ENCODE results near the gene OR13J1.
"Not testable (repeated sequence)": the region's sequence is repeated elsewhere in the genome, so short reads cannot be mapped to it uniquely, and the experiment has no call there.

Gene OR13J1

DNA sequence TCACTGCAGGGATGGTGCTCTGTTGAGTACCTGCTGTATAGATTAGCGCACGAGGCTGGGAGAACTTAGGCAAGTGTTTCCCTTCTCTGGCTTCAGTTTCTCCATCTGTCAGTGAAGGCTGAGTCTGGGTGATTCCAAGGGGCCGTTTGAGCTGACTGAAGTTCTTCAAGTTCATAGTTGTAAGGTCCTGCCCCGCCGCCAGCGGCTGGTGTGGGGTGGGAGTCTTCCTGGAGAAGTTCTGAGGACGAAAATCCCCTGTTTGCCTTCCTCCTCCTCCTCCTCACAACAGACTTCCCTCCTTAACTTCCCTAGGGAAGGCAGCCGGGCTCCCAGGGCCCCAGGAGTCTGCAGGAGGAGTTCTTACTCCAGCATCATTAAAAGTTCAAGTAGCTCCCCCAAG is 34.1 kb upstream of the OR13J1 start:
- no peak for DNase-seq

GRCh38 chr9:35903049-35903448 is 32.8 kb upstream of the OR13J1 start:
- DNase-seq: peak; percentile 37

DNA sequence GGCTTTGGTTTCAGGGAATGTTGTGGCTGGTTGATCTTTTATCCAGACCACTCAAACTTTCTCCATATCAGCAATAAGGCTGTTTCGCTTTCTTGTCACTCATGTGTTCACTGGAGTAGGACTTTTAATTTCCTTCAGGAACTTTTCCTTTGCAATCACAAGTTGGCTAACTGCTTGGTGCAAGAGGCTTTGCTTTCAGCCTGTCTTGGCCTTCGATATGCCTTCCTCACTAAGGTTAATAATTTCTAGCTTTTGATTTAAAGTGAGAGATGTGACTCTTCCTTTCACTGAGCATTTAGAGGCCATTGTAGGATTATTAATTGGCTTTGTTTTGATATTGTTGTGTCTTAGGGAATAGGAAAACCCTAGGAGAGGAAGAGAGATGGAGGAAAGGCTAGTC is 28.8 kb upstream of the OR13J1 start:
- no peak for DNase-seq

DNA sequence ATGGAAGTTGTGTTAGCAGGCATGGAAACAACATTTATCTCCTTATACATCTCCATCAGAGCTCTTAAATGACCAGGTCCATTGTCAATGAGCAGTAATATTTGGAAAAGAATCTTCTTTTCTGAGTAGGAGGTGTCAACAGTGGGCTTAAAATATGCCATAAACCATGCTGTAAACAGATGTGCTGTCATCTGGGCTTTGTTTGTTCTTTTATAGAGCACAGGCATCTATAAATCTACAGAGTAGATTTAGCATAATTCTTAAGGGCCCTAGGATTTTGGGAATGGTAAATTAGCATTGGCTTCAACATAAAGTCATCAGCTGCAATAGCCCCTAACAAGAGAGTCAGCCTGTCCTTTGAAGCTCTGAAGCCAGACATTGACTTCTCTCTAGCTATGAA is 28.1 kb upstream of the OR13J1 start:
- DNase-seq: no peak

- DNase-seq: not testable (repeated sequence)
Measured at GRCh38 chr9:35897376-35898099, 27.3 kb upstream of the OR13J1 start.

DNA sequence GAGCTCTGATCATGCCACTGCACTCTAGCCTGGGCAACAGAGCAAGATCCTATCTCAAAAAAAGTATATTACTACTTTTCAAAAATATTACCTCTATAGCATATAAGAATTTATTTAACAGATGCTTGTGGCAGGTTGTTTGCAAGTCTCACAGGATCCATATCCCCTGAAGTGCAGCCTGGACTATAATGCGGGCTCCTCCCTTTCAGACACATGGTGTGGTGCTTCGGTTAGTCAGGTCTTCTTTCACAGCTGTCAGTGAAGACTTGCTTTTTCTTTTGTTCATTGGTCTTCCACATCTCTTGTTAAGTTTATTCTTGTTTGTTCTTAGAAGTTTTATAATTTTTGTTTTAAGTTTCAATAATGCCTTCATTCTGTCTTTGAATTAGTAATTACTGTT is 26.4 kb upstream of the OR13J1 start:
- DNase-seq: no peak

GRCh38 chr9:35892051-35892450 is 21.9 kb upstream of the OR13J1 start:
- DNase-seq: no peak

DNA sequence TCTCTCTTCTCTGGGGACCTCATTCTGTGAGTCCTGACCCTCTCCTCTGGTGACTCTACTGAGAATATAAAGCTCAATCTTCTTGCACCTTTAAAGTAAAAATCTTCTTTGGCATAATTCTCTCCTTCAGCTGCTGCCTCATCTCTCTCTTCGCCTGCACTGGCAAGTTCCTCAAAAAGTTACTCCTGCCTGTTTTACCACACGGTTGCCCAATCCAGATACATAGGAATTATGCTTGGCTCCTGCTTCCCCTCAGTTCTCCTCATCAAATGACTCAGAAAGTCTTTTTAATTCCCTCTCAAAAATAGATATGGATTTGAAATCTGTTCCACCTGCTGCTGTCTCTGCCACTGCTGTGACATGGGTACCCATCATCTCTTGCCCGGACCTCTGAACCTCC is 21.4 kb upstream of the OR13J1 start:
- DNase-seq: no peak

DNA sequence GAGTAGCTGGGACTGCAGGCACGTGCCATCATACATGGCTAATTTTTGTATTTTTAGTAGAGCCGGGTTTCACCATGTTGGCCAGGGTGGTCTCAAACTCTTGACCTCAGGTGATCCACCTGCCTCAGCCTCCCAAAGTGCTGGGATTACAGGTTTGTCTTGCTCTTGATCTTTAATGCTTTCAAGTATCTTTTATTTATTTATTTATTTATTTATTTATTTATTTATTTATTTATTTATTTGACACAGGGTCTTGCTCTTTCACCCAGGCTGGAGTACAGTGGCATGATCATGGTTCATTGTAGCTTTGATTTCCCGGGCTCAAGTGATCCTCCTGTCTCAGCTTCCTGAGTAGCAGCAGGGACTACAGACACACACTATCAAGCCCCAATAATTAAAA is 14.7 kb upstream of the OR13J1 start:
- not testable (repeated sequence) for DNase-seq

DNA sequence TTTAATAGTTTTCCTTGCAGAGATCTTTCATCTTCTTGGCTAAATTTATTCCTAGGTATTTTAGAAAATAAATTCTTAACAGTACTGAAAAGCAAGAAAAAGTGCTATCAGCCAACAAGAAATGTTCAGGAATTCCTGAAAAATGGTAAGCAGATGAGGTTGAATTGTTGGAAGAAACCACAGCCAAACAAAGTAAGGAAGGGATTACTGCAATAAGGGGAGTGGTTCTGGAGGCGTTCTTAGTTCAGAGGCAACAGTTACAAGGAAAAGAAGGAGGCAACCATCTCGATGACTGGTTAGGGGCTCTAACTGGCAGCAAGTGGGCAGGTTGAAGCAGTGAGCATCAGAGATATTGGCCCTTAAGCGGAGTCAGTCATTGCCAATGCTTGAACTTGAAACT is 12.8 kb upstream of the OR13J1 start:
- no peak for DNase-seq

DNA sequence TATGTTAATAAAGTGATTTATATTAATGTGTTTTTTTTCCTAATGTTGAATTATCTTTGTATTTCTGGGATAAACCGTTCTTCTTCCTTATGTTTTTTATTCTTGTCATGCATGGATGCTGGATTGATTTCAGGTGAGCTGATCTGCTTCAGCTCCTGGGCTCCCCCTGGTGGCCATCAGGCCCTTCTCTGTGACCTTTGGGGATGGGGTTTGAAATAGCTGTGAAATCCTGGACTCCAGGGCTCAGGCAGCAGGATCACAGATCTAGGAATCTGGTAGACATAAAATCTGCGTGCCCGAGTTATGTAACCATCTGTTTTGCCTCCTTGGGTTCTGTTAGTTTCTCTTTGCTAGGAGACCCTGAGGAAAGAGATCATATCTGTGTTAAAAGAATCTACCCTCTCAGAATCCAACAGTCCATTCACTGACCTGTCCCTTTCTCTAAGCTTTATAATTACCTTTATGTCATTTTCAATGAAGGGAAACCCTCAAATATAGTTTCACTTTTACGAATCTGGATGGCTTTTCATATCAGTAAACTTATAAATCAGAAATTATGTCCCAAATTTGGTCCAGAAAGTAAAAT is 12.2 kb upstream of the OR13J1 start:
- peak; percentile 81 for DNase-seq

GRCh38 chr9:35872505-35872904 is 2.3 kb upstream of the OR13J1 start:
- DNase-seq: no peak

DNA sequence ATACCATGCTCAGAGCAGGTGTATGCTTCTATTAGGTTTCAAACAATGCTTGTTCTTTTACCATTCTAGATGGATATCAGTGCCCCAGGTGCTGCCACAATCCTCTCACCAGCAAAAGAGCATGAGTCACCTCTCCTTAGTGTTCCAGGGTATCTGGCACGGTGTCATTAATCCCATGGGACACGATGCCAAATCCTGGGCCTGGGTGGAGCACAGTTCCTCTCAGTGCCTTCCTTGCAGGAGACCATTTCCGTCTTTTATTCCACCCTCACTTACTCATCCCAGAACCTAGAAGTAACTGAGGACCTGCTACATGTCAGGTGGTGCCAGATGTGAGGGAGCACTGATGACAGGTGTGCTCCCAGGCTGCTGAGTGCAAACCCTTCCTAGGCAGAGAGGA is 1.3 kb upstream of the OR13J1 start:
- DNase-seq: no peak

DNA sequence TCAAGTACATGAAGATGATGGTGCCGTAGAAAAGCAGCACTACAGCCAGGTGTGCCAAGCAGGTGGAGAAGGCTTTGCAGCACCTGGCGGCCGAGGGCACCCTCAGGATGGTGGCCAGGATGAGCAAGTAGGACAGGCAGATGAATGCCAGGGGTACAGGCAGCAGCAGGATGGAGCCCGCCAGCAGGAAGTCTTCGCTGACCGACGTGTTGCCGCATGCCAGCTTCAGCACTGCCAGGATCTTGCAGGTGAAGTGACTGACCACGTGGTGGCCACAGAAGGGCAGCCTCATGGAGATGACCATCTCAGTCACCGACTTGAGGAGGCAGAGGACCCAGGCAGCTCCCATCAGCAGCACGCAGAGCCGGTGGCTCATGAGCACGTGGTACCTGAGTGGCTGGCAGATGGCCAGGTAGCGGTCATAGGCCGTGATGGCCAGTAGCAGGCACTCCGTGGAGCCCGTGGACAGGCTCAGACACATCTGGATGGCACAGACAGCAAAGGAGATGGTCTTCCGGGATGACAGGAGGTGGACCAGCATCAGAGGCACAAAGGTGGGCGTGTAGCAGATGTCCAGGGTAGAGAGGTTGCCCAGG is 482 bp downstream of the OR13J1 start:
- no peak for DNase-seq

DNA sequence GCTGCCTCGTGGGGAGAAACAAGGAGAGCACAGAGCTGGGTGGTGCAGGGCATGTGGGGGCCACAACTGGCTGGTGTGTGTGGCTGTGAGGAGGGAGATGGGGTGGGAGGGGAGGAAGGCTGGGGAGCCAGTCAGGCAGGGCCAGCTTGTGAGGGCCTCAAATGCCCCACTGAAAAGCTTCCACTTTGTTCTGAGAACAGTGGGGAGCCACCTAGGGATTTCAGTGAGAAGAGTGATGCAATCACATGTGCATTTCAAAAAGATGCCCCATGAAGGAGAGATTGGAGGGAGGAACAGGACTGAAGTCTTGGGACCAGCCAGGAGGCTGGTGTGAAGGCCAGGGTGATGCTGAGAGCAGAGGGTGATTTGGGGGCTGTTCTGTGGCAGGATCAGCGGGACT is 1.3 kb downstream of the OR13J1 start:
- DNase-seq: no peak

DNA sequence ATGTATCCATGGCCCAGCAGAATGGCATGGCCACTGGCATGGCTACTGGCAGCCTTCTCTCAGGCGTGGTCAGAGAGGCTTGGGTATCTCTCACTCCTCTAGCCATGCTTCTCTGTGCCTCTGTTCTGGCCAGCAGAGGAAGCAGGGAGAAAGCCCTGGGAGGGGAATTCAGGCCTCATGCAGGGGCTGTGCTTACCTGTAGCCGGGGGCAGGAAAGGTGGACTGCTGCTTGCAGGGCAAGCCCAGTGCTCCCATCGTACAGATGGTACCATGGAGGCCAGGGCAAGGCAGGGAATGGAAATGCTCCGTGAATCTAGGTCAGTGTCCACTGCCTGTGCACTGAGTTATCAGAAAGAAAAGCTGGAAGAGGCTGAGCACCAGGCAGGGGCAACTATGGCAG is 2.7 kb downstream of the OR13J1 start:
- no peak for DNase-seq

GRCh38 chr9:35864695-35865255 is 5.4 kb downstream of the OR13J1 start:
- DNase-seq: no peak

DNA sequence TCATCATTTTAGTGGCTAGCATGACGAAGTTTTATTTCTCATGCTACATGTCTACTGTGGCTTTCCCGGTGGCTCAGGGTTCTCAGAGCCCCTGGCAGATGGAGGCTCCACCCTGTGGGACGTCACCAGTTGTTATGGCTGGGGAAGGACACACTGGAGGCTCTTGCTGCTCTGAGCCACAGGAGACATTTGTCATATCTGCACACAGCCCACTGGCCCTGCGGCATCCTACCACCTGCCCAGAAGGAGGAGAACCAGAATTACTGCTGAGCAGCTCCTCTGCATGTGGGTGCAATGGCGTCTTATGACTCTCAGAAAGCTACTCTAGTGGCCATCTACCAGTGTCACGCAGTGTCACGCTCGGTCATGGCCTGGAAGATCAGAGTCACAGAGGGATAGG is 6.6 kb downstream of the OR13J1 start:
- no peak for DNase-seq

DNA sequence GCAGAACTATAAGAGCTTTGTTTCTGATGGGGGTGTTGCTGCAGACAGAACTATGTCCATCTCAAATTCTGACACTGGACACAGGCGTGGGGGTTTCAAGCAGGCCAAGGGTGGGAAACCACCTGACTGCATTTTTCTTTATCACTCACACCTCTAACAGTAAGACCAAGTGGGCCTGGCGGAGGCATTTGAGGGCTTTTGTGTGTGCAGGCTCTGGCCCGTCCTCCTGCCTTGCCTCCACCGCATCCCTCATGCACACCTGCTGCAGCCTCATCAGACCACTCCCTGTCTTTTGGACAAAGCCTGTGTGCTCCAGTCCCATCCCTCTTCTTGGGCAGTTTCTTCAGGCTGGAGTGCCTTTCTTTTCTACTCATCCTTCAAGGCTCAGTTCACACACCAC is 7.9 kb downstream of the OR13J1 start:
- no peak for DNase-seq

- DNase-seq: no peak
Measured at GRCh38 chr9:35861161-35861897, 8.9 kb downstream of the OR13J1 start.

DNA sequence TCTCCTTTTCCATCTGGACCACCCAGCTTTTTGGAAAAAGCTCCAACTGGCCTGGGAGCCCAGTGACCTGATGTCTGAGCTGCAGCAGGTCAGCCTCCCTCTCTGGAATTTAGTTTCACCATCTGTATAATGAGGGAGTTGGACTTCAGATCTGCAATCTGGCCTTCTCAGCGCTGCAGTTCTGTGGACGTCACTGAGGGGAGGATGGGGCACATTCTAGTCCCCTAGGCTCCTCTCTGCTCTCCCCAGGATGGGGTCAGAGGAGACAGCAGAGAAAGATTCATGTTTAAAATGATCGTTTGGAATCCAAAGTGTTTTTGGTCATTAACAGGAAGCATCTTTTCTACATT is 10.2 kb downstream of the OR13J1 start:
- DNase-seq: no peak

- no peak for DNase-seq
Measured at GRCh38 chr9:35859310-35859989, 10.8 kb downstream of the OR13J1 start.

DNA sequence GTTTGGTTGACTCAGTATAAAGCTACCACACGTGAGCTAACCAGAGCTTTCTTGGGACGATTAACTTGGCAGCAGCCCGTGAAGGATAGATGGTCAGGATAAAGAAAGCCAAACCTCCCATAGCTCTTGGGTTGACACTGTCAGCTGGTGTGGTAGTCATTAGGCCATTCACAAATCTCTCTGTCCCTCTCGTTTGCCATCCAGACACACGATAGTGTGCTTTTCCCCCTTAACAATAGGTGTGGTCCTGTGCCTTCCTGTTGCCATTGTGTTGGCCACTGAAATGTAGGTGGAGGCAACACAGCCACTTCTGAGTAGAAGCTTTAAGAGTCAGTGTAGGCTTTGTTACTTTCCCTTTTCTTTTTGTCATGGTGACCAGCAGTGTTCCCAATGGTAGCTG is 11.7 kb downstream of the OR13J1 start:
- no peak for DNase-seq

Data from retina (tissue), 1 donor.